Type B pancreatic cell (in vitro differentiated cells): ENCODE measurements around the gene DMRT1. TPM values are rescaled to one million over a fixed set of nuclear protein-coding genes. Genes with fewer than 3 reads are reported as not detected.

Source experiments
- total RNA-seq: library from RNA; stranded (reverse); gene quantifications from 2 replicates; pipeline ENCODE4 v1.2.1, GENCODE V29; 2021; ENCODE audit warnings: low replicate concordance

DMRT1 gene
- total RNA-seq, 1 donor from 2014 or later, result not detected

Other genes starting within 250 kb of the DMRT1 start
- 0.74 and 0.80 TPM in 2 replicates for gene DMRT3, start 135.0 kb downstream of the DMRT1 start, total RNA-seq
- gene DMRT2, start 208.7 kb downstream of the DMRT1 start, total RNA-seq, result 11.4 and 18.8 TPM in 2 replicates